BJ (cell line): ENCODE results near the gene MRPL12. TPM values are rescaled to one million over a fixed set of nuclear protein-coding genes. Genes with fewer than 3 reads are reported as not detected.

Experiments
- CTCF ChIA-PET: fragments of 350-600 bp; formaldehyde crosslinking; extraction: SDS; loops from one replicate; lab custom pipeline; 2021; ENCODE audit warnings: antibody characterized with exemption, inconsistent platforms; lab: Yijun Ruan, JAX
- POLR2A ChIA-PET: fragments of 300-600 bp; sonication (Branson Sonifier 250); formaldehyde crosslinking; extraction: SDS; loops from one replicate; lab custom pipeline; 2021; ENCODE audit warnings: antibody characterized with exemption; lab: Charles Lee
- DNase-seq: peaks from one replicate; pipeline ENCODE4 v3.0.0-alpha.2; 2011; ENCODE audit warnings: low read depth
- H3K27me3 ChIP-seq: 2 replicates; pipeline ENCODE4 v1.6.0; 2011; ENCODE audit warnings: low read length; ENCODE audit not compliant: control insufficient read depth, insufficient read depth
- H3K36me3 ChIP-seq: 2 replicates; pipeline ENCODE4 v1.5.1; 2011; ENCODE audit warnings: low read length; ENCODE audit not compliant: control insufficient read depth, insufficient read depth
- H3K4me3 ChIP-seq: 2 replicates; pipeline ENCODE4 v1.5.1; 2011; ENCODE audit warnings: low read depth, mild to moderate bottlenecking, control low read depth, low read length
- CTCF ChIP-seq: IDR thresholded peaks from 2 replicates; pipeline ENCODE4 v1.5.1; 2011; ENCODE audit warnings: low read depth, mild to moderate bottlenecking, control low read depth, inconsistent platforms, low read length, moderate library complexity; ENCODE audit not compliant: insufficient read depth
- polyA plus RNA-seq: library from polyadenylated mRNA; depleted of rRNA; stranded (reverse); fragments of >200 nt; gene quantifications from 2 replicates; pipeline ENCODE4 v1.2.3, GENCODE V29; 2011

MRPL12 gene
- polyA plus RNA-seq, 1 experiment, result 63.0 TPM

DNA sequence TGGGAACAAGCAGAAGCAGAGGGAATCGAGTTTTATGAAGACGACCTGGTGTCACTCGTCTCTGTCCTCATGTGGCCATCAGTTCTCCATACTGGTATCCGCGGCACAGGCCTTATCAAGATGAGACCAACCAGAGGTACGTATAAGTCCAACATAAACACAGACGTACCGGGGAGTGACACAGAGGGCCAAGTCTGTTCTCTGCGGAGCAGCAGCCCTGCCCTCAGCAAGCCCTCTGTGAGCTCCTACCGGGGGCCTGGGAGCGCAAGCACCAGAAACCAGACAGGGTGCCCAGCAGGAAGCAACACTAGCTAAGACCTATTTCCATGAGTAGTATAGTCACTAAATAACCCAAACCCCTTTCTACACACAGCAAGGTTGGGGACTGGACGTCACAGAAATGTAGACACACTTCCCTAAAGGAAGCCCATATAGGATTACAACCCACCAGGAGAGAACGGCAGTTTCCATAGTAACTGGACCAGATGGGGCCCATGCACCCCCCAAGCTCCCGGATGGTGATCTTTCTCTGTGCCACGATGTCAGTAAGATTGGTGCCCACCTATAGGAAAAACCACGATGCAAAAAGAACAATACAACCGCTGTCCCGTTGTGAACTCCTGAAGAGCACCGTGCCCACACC, 20.5 kb upstream of the MRPL12 start:
- no peak for DNase-seq
- peak overlapping the region; percentile 95 for H3K4me3 ChIP-seq
- CTCF ChIA-PET, result interaction anchor here (1.3 to 1.5 kb wide), 4 partner anchors 10 to 81 kb away, joined by 3 to 4 read pairs (median 4); partner anchors contain the start of genes MRPL12 and SLC25A10
- peaks cover 28% of the 10 kb centered on the region for H3K36me3 ChIP-seq
- H3K27me3 ChIP-seq, result no peaks in the 10 kb centered on the region
- no peak for TF ChIP-seq CTCF
- POLR2A ChIA-PET, result interaction anchor here (0.6 kb wide), 1 partner anchor 24 kb away, joined by 3 read pairs; no protein-coding TSS in a partner anchor

- Histone ChIP-seq H3K4me3 (peak overlapping the region; percentile 95), H3K36me3 (peaks cover 31% of the 10 kb centered on the region), H3K27me3 (no peaks in the 10 kb centered on the region)
- ChIA-PET CTCF (interaction anchor here (0.6 to 1.5 kb wide), 5 partner anchors 11 to 183 kb away, joined by 3 to 4 read pairs (median 3); partner anchors contain the start of gene MRPL12), POLR2A (interaction anchor here (0.6 kb wide), 1 partner anchor 24 kb away, joined by 3 read pairs; no protein-coding TSS in a partner anchor)
- DNase-seq, result no peak
- TF ChIP-seq CTCF, result no peak
These were observed 20.0 kb upstream of the MRPL12 start for GRCh38 chr17:81683208-81683583.

DNA sequence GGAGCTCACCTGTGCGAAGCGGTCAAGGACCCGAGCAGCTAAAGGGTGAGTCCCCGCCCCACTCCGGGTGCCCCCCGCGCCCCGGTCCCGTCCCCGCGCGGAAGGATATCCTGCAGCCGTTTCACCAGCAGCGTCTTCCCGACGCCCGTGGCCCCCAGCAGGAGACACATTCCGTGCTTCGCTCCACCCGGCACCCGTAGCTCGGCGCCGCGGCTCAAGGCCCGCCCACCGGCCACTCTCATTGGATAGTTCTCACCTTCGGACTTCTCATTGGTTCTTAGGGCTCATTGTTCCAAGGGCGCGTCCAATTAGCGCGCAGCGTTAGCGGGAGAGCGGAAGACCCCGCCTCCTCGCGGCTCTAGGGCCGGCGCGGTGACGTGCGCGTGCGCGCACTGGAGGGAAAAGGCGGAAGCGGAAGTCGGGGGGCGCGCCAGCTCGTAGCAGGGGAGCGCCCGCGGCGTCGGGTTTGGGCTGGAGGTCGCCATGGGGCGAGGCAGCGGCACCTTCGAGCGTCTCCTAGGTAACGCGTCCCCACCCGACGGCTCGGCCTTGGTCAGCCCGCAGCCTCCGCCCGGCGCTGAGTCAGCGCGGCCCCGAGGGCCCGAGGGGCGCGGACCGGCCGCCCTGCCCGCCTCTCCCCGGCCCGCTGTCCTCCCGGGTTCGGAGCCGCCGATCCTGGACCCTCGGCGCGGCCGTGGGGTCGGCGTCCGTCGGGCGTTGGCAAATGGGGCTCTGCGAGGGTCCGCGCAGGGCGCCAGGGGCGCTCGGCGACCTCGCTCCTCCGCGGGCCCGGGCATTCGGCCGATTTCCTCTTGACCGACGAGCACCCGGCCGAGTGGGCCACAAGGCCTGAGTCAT, 19.4 kb upstream of the MRPL12 start, which contains the start of the genes ARL16 and HGS:
Gene ARL16, minus strand, starts transcription at position 214 of the 858 bp plus-strand sequence. Its CDS starts 44 bp downstream, at position 170.
Gene HGS, plus strand, starts transcription at position 428 of the 858 bp plus-strand sequence. Its CDS starts 56 bp downstream, at position 484.
- no peak for TF ChIP-seq CTCF
- ChIA-PET POLR2A (no interaction called here), CTCF (interaction anchor here (0.6 to 1.5 kb wide), 5 partner anchors 10 to 183 kb away, joined by 3 to 4 read pairs (median 3); partner anchors contain the start of gene MRPL12)
- no peaks in the 10 kb centered on the region for H3K27me3 ChIP-seq
- H3K4me3 ChIP-seq, result peak within 1 kb of the TSS; percentile 95
- peaks cover 37% of the 10 kb centered on the region for H3K36me3 ChIP-seq
- DNase-seq, result peak; percentile 92

DNA sequence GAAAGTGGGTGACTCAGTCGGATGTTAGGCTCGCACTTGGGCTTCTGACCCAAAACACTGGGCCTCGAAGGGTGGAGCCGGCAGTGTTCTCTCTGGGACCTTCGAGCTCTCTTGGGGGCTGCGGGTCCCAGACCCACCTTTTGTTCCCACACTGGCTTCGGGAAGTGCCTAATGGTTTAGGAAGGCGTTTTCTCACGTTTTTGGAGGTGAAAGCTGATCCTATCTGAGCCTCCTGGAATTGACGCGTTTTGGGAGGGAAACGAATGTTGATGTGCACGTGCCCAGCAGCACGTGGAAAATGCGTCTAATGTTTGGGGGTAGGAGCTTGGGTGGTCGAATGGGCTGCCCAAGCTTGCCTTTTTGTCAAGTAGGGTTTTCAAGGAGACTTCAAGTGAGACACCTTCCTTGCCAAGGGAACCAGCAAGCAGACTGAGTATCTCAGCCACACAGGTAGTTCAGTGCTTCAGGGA, 18.7 kb upstream of the MRPL12 start:
- no peak for DNase-seq
- POLR2A ChIA-PET, result no interaction called here
- TF ChIP-seq CTCF, result no peak
- Histone ChIP-seq H3K27me3 (no peaks in the 10 kb centered on the region), H3K4me3 (peak overlapping the region; percentile 95), H3K36me3 (peaks cover 44% of the 10 kb centered on the region)
- CTCF ChIA-PET, result interaction anchor here (0.8 to 1.5 kb wide), 2 partner anchors 19 to 83 kb away, joined by 3 to 4 read pairs; partner anchors contain the start of gene MRPL12
